Spleen (tissue), 7 donors: ENCODE measurements around the gene LRRC55.

Experiments used
- CTCF ChIP-seq, 11 experiments: fragments of 200-600 bp in 7 of 11; fragments of 450-650 bp in 4 of 11; sonication (generic) in 4 of 11; IDR thresholded peaks in 8 of 11; conservative IDR thresholded peaks in 3 of 11; 1 replicate in 7 of 11; 2 replicates in 4 of 11; pipeline versions ENCODE4 v1.4.0 to v1.8.0; 2016 to 2021; ENCODE audit warnings: antibody characterized with exemption in 11 of 11, inconsistent platforms in 4 of 11, mild to moderate bottlenecking in 1 of 11
- POLR2AphosphoS5 ChIP-seq, 3 donors: sonication (generic); formaldehyde crosslinking; IDR thresholded peaks; one replicate each; pipeline ENCODE4 v1.5.1; 2017; ENCODE audit warnings: antibody characterized with exemption in 3 of 3
- donor health status: DM: no; HTN: no; CAD: no; lungs with moderate emphysema.
- donor health status: DM: no; HTN: no; CAD: no.
- donor health status: DM: no; HTN: no; CAD: no.

DNA sequence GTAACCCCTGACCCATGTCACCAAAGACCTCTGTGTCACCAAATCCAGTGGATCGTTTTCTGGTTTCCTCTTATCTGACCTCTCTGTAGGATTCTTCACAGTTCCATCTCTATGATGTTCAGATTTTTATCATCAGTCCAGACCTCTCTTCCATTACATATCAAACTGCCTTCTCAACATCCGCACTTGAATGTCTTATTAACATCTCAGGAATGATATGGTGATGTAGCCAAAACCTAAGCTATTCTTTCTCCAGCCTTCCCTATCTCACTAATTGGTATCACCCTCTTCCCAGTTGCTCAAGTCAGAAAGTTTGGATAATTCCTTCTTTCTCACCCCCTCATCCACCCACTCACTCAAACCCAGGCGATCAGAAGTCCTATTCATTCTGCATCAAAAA is 41.8 kb downstream of the LRRC55 start:
- no peak for TF ChIP-seq CTCF (IDR thresholded peaks at IDR 0.05 in 8 of 11, conservative IDR thresholded peaks at IDR 0.05 in 3 of 11)
- no peak for TF ChIP-seq POLR2AphosphoS5 (IDR thresholded peaks at IDR 0.05)
